Measurements from ENCODE around the gene CA11.

The CA11 gene

DNA sequence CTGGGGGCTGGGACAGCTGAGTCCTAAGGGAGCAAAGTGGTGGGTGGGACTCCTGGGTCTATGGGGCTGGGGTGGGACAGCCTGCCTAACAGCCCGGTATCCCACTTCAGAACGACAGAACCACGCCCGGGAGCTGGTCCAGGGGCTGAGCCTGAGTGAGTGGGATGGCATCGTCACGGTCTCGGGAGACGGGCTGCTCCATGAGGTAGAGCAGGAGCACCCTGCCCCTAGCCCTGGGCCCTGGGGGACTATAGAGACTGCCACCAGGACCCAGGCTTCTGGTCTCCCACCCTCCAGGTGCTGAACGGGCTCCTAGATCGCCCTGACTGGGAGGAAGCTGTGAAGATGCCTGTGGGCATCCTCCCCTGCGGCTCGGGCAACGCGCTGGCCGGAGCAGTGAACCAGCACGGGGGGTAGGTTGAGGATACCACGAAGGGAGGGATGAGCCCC, 18.1 kb downstream of the CA11 start:
- no peak for DNase-seq

DNA sequence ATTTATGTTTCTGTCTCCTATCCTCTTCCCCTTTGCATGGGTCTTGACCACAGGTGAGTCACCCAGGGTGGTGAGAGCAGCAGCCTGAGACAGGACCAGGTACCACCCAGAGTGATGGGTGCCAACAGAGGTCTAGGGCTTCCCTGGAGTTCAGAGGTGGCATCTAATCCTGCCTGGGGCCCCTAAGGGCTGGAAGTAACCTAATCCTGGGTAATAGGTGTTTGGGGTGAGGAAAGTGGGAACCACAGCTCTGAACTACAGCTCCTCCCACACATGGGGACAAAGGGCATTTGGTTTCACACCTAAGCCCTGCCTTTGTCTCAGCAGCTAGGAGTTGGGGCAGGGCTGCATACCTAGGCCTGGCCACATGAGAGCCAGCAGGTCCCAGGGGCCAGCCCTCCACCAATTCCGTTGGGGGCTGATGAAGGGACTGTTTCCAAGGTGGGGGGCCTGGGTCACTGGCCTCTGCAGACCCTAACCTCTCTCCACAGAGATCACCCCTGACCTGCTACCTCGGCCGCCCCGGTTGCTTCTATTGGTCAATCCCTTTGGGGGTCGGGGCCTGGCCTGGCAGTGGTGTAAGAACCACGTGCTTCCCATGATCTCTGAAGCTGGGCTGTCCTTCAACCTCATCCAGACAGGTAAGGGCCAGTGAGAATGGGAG, 18.7 kb downstream of the CA11 start:
- no peak for DNase-seq

DNA sequence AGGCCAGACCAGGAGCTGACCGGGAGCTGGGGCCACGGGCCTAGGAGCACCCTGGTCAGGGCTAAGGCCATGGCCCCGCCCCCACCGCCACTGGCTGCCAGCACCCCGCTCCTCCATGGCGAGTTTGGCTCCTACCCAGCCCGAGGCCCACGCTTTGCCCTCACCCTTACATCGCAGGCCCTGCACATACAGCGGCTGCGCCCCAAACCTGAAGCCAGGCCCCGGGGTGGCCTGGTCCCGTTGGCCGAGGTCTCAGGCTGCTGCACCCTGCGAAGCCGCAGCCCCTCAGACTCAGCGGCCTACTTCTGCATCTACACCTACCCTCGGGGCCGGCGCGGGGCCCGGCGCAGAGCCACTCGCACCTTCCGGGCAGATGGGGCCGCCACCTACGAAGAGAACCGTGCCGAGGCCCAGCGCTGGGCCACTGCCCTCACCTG, 20.1 kb downstream of the CA11 start:
- DNase-seq = no peak

DNA sequence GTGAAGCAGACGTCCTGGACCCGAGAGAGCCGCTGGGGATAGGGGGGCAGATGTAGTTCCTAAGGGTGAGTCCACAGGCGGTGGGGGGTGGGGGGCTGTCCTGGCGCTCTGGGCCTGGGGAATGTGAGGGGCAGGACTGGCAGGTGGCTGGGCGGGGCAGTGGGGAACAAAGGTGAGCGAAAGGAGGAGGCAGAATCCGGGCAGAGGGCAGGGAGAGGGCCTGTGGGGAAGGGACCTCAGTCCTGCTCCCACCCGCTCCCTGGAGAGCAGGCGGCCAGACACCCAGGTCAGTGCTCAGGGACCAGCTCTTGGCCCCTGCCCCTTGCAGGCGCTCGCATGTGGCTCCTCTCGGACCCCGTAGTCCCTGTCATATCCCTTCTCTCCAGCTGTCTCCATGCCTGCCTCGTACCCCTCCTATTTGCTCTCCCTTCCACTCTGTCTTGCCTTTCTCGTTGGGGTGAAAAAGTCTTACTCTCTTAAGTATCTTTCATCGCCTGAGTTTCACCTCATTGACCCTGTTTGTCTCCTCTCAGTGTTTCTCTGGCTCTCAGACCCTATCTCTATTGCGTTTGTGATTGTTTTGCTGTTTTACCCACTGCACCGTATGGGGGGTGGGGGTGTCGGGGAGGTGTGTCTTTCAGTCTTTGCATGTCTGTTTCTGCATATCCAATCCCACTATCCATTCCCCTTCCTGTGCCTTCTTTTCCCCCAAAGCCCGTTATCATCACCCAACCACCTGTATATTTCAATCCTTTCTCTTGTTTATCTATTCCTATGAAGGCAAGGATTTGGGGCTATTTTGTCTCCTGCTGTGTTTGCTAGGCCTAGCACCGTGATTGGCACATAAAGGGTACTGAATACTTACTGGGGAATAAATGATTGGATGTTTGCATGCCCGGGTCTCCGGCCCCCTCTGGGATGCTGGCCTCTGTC, 20.9 kb downstream of the CA11 start:
- no peak for DNase-seq

DNA sequence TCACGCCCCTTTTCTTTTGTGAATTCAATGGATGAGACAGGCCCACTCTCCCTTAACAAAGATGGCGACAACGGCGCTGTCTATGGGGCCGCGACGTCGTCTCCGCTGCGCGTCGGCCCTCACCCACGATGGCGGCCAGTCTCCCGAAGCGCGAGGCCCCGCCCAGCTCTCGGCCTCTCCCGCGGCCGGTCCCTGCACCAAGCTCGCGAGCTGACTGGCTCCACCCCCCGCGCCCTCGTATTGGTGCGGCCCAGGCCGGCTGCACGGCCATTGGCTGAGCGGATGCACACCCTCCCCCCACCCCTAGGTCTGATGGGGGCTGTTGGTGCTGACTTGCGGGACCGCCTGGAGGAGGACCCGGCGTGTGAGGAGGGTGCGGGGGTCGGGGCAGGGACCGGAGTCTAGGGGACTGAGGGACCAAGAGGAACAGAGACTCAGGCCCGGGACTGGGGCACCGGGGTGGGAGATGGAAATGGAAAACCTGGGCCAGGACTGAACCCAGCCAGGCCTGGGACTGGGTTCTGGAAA, 21.9 kb downstream of the CA11 start:
- DNase-seq = peak; percentile 98

DNA sequence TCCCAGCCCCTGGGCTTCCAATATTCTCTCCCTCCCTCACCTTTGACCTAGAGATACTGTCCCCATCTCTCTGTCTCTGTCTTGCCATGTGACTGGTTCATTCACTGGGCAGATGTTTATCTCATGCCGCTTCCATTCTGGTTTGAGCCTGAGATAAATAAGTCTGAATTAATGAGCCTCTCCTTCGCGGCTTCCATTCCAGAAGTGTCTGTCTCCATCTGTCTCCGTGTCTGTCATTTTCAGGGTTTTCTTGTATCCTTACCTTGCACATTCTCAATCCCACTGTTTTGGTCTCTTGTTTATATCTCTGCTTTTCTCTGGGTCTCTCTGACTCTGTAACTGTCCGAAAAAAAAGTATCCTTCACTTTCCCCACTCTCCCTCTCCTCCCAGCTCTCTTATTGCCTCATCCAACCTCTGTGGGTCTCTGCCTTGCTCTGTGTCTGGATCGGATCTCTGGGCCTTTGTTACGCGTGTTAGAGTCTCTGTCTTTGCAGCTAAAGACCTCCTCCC, 22.4 kb downstream of the CA11 start:
- no peak for DNase-seq

DNA sequence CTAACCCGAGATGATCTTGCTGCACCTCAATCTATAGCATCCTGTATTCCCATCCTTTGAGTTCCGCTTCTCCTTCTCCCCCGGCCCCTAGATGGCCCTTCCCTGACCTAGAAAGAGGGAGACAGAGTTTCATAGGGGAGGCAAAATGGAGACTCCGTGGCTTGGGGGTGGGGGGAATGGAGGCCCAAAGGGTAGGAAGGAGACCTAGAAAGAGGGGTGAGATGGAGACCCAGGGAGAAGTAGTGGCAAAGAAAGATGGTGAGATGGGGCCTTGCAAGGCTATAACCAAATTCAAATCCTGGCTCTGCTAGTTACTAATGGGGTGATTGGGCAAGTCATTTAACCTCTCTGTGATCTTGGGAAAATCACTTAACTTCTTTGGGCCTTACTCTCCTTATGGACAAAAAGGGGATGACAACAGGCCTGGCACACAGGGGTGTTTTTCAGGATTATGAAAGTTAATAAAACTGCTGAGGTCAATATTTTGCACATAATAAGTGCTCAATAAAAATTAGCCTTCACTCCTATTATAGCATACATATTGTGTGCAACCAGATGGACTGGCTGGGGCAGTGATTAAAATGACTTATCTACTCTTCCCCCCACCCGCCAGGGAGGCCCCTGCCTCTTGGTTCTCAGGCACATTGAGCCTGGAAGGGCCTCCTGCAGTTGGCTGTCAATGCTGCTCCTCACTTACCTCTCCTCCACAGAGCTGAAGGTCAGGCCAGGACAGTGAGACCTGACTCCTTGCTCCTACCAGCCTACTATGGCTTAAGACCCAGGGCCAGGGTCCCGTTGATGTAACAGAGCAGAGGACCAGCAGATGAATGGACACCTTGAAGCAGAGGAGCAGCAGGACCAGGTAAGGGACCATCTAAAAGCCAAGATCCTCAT, 26.0 kb downstream of the CA11 start:
- DNase-seq = no peak

DNA sequence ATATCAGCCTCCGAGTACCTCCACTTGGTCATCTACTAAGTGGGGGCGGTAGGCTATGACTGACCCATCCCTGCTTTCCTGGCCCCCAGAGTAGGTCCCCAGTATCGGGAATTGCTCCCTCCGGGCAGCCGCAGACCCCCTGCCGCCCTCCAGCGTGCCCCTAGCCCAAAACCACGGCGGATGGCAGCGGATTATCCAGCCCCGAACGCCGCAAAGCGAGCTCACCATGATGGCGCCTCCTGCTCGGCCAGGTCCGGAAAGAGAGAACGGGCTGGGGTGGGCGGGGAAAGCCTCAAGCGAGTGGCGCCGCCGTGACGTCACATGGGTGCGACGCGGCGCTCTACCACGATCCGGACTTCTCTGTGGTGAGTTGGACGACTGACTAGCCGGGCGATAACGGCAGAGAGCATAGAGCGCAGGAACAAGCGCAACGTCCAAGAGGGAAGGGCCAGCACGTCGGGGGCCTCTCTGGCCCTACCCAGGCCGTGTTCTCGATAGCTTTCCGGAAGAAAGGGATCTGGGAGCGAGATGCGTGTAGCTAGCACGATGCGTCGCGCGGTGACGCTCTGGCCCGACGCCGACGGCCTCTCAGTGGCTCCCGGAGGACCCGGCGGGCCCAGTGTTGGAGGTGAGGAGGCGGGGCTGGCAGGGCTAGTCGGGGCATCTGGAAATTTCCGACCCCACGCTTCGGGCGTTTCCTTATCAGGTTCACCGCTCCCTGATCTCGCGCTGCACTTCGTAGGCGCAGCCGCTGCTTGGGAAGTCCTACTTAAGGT, 26.9 kb downstream of the CA11 start, which contains the start of the genes RPL18 and SPHK2:
Gene RPL18, minus strand, starts transcription at position 263 of the 776 bp plus-strand sequence. Its CDS starts 35 bp downstream, at position 228.
Gene SPHK2, plus strand, starts transcription at position 591 of the 776 bp plus-strand sequence. CDS start 1,009 bp downstream, outside the sequence.
- peak; percentile 99 for DNase-seq

DNA sequence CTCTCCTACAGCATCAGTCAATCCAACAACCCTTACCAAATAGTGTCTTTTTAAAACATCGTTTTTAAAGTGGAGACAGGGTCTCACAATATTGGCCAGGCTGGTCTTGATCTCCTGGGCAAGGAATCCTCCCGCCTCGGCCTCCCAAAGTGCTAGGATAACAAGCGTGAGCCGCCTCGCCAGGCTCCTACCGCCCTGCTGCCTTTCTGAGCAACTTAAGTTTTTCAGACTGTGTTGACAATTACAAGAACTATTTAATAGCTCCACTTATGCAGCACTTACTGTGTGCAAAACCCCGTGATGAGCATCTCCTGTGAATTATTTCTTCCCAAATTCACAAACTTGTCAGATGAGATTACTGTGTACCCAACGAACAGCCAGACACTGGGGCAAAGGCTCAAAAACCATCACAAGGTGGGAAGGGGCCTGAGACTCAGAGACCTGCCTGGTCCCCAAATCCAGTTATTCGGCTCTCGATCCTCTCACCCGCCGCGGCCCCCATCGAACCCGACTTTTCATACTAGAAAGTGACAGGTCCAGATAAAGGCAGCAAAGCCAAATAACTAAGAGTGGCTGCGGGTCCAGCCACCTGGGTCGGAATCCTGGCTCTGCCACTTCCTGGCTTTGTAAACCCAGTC, 27.6 kb downstream of the CA11 start:
- no peak for DNase-seq

DNA sequence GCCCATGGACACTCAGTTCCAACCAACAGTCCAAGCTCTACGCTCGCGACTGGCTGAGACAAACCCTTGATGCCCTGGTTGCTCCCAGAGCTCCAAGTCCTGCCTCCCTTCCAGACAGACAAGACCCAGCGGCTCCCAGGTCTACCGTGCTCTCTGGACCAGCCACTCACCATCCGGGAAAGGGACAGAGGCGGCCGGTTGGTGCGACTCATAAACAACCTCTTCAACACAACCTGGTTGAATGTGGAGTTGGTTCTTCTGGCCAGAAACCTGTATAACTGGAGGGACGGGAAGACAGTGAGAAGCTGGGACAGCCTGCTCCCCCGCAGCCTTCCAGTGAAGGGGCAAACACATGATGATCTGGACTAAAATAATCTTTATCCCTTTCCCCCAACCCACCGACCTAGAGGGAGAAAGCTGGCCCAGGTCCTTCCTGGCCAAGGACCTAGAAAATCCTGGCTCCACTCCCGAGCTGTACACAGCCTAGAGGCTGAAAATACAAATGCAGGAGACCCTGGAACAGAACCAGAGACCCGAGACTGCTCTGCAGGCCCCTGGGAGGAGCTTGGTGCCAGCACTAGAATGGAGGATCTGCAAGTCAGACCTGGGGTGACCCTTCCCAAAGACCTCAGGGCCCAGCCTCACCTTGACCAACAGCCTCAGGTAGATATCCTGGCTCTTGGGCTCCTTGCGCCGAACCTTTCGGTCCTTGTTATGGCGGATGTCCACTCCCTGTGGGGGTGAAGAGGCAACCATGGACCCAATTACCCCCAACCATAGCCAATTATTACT, 28.6 kb downstream of the CA11 start:
- DNase-seq = no peak

DNA sequence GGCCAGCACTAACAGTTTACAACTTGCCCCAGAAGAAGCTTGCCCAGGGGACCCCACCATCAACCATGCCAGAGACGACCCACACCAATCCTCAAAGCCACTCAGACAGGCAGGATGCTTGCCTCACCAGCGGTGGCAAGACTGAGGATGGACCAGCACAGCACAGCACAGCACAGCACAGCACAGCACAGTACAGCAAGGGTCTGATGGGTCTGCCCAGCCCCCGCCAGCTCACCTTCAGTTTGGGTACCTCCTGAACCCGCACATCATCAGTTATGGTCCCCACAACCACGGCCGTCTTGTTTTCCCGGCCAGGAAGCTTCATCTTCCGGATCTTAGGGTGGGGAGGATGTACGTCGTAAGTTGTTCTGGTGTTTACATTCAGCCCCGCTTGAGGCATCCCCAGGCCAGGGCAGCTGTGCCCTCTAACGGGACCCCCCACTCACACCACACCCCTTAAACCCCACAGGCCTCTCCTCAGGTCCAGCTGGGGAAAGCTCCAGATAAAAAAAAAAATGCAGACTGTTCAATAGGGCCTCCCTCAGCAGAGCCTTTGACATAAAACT, 29.4 kb downstream of the CA11 start:
- no peak for DNase-seq

DNA sequence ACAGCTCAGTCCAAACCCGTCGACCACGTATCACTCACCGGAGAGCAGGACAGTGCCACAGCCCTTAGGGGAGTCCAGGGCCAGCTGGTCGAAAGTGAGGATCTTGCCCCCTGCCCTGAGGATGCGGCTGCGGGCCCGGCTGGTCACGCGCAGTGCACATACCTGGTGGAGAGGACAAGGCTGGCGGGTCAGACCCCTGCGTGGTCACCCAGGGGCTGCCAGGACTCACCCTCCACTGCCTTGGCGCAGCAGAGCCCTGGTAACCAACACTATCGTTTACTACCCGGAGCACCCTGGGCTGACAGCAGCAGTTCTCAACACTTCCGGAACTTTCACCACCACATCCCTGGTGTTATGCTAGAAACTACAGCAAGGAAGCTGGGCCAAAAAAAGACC, 29.9 kb downstream of the CA11 start:
- DNase-seq = no peak

DNA sequence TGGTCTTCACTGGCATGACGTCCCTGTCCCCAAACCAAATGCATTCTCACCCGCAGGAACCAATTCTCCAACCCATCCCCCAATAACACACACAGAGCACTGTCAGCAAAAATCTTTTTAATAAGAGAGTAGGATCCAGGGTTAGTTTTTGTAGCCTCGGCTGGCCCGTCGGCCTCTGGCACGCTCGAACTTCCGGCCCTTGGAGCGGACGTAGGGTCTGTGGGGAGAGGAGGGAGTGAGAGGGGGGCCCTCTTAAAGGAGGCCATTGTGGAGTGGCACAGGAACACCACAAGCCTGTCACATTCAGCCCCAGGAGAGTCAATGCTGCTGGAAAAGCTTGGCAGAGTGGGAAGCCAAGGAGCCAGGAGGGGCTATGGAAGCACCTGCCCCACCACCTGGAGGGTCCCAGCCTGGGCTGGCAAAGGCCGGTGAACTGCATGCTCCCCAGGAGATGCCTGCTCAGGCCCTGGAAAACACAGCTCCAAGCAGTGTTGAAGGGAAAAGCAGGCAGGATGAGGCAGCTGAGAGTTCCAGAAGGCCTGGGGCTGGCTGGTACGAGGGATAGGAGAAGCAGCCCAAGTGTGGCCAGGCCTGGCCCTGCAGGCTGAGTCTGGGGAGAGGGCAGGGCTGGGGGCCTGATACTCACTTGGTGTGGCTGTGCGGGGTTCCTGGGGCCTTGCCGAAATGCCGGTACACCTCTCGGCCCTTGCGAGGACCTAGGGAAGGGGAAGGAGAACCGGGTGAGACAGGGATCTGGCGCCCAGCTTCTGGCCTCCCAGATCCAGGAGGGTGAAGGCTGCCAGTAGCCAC, 30.6 kb downstream of the CA11 start:
- DNase-seq = no peak

DNA sequence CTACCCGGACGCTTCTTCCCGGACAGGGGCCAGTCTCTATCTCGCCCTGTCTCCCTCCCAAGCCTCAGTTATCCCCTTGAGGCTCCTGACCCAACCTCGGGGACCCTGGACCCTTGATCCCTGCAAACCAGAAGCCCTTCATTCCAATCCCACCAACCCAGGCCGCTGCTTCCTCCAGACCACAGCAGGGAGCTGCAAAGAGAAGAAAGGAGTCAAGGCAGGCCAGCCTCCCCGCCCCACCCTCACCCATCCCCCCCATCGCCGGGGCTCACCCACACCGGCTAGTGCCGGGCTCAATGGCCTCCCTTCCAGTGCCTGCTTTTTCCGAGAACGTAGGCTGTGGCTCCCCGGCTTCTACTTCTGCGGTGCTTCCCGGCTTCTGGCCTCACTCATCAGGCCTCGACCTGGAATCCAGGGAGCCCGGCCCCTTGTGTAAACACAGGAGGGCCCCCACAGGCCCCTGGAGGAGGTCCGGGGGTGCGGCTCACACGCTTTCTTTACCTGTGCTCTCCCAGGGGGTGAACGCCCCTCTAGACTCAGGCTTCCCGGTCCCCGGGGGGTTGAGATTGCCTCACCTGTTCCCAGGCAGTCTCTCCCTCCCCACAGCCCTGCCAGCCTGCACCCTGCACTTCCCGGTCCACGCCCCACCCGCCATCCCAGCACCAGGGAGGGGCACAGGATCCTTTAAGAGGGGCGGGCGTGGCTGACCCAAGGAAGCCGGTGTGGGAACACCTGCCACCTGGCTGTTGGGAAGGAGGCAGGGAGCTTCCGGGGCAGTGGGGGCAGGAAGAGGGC, 31.4 kb downstream of the CA11 start, which contains the start of gene FAM83E:
Gene FAM83E, minus strand, starts transcription at position 641 of the 795 bp plus-strand sequence. CDS start 1,704 bp downstream, outside the sequence.
- DNase-seq = no peak

DNA sequence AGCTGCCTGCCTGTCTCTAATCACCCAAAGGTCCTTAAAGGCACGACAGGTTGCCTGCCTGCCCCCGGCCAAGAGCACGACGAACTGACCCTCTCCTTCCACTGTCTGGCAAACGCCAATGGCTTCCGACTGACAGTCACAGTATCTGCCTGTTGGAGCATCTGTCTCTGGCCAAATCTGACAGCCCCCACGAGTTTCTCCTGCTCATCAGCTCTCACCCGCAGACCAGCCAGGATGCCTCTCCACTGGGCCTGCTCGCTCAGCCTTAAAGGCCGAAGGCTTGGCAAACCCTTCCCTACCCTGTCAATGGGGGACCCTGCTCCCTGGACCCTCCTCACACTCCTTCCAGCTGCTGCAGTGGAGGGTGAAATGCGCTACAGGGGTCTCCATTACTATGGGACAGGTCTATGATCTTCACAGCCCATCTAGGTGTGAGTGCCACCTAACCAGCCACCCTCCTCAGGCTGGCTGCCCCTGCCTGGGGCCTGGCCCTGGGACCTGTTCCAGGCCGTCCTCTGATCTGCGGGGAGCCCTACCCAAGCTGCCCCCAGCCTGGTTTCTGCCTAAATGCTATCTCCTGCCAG, 32.0 kb downstream of the CA11 start:
- no peak for DNase-seq

DNA sequence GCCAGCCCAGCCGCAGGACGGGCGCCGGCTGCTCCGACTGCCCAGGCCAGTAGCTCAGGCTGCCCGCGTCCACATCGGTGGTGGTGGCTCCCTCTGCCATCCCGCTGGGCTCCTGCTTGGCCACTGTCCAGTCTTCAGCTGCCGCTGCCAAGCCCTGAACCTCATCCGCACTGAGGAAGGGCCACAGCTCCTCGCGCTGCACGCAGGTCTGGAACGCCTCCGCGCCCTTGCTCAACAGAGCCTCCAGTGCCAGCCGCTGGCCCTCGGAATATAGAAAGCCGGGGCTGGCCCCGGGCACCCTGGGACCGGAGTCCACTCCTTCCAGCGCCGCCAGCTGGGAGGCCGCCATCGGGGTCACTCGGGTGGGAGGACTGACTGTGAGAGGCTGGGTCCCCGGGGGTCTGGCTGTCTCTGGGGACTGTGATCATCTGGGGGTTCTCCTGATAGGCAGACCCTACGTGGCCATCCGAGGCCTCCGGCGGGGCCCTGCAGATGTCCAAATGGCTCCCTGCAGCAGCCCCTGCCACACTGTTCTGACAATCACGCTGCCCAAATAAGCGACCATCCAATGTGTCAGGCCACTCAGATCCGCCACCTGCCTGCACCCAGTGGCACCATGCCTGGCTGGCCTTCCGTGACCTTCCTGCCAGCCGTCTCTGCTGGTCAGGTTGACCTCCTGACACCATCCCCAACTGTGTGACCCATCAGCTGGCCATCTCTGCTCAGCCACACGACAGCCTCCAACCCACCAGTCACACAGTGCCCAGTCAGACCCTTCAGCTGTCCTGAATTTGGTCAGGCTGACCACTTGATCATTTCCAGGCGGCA, 32.7 kb downstream of the CA11 start:
- DNase-seq = no peak

Data from NCI-H1694 treated with DMSO at 0.1 percent for 48 hours (cell line).